ENCODE results near the gene DMRT1. TPM values are rescaled to one million over a fixed set of nuclear protein-coding genes. Genes with fewer than 3 reads are reported as not detected.

DMRT1 gene
- total and polyA plus RNA-seq, 9 of the 15 experiments (the other 6 are each of a cell fraction or from before 2014, with no cell fraction given) = not detected

DNA sequence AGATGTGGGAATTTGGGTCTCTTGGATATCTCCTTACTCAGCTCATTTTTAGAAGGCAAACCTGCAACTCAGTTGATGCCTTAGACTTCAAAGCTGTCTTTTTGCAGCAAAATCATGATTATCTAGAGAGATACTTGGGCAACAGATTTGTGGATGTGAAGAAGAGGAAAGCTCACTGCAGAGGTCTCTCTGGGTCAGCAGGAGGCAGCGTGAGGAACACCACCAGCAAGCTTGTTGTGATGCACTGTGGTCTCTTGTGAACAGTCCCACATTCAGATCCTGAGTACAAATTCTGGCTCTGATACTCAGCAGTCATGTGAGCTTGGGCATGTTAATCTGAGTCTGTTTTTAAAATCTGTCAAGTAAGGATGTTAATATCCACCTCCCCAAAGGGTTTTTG, 108.6 kb downstream of the DMRT1 start (continued):
- no peak for TF ChIP-seq ARID4B (CRISPR knock-in tag; IDR thresholded peaks at IDR 0.05)
- TF ChIP-seq NR2C1 (IDR thresholded peaks at IDR 0.05) = no peak
- TF ChIP-seq NR2C1 (tag; IDR thresholded peaks at IDR 0.05) = no peak
- TF ChIP-seq ZNF140 (CRISPR knock-in tag; IDR thresholded peaks at IDR 0.05) = no peak
- TF ChIP-seq ZNF79 (CRISPR knock-in tag; IDR thresholded peaks at IDR 0.05; ENCODE audit: low read depth) = no peak
- no peak for TF ChIP-seq RREB1 (CRISPR knock-in tag; IDR thresholded peaks at IDR 0.05)
- TF ChIP-seq CC2D1A (IDR thresholded peaks at IDR 0.05) = no peak
- no peak for TF ChIP-seq TARDBP (IDR thresholded peaks at IDR 0.05)
- TF ChIP-seq RBM22 (IDR thresholded peaks at IDR 0.05; ENCODE audit: low read depth, low read length, poor library complexity, severe bottlenecking) = no peak
- TF ChIP-seq NONO (IDR thresholded peaks at IDR 0.05; ENCODE audit: low read depth in 2 of 2, low read length in 1 of 2) = no peak
- TF ChIP-seq MIER1 (IDR thresholded peaks at IDR 0.05; ENCODE audit: low read depth) = no peak
- no peak for TF ChIP-seq JUN (IDR thresholded peaks at IDR 0.05; ENCODE audit: borderline replicate concordance, low read depth, low read length)
- no peak for TF ChIP-seq JUN (CRISPR knock-in tag; IDR thresholded peaks at IDR 0.05; ENCODE audit: borderline replicate concordance)
- TF ChIP-seq TAF9B (IDR thresholded peaks at IDR 0.05; ENCODE audit: partially characterized antibody) = no peak
- no peak for TF ChIP-seq XRCC3 (IDR thresholded peaks at IDR 0.05)
- TF ChIP-seq, protein P1, sequence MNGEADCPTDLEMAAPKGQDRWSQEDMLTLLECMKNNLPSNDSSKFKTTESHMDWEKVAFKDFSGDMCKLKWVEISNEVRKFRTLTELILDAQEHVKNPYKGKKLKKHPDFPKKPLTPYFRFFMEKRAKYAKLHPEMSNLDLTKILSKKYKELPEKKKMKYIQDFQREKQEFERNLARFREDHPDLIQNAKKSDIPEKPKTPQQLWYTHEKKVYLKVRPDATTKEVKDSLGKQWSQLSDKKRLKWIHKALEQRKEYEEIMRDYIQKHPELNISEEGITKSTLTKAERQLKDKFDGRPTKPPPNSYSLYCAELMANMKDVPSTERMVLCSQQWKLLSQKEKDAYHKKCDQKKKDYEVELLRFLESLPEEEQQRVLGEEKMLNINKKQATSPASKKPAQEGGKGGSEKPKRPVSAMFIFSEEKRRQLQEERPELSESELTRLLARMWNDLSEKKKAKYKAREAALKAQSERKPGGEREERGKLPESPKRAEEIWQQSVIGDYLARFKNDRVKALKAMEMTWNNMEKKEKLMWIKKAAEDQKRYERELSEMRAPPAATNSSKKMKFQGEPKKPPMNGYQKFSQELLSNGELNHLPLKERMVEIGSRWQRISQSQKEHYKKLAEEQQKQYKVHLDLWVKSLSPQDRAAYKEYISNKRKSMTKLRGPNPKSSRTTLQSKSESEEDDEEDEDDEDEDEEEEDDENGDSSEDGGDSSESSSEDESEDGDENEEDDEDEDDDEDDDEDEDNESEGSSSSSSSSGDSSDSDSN (IDR thresholded peaks at IDR 0.05; ENCODE audit: borderline replicate concordance in 1 of 2, low read depth in 2 of 2, low read length in 2 of 2) = no peak

Data from K562 (cell line).